Skeletal muscle cell (primary cell): Measurements from ENCODE around the gene ING3.

Experiments
- DNase-seq: peaks from one replicate; pipeline ENCODE4 v3.0.0-alpha.2; 2010; ENCODE audit warnings: low read depth
- H3K4me3 ChIP-seq: 2 replicates; pipeline ENCODE4 v1.5.1; 2011; ENCODE audit warnings: low read depth, mild to moderate bottlenecking, control low read depth, low read length, moderate library complexity

ING3 gene, protein sequence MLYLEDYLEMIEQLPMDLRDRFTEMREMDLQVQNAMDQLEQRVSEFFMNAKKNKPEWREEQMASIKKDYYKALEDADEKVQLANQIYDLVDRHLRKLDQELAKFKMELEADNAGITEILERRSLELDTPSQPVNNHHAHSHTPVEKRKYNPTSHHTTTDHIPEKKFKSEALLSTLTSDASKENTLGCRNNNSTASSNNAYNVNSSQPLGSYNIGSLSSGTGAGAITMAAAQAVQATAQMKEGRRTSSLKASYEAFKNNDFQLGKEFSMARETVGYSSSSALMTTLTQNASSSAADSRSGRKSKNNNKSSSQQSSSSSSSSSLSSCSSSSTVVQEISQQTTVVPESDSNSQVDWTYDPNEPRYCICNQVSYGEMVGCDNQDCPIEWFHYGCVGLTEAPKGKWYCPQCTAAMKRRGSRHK

DNA sequence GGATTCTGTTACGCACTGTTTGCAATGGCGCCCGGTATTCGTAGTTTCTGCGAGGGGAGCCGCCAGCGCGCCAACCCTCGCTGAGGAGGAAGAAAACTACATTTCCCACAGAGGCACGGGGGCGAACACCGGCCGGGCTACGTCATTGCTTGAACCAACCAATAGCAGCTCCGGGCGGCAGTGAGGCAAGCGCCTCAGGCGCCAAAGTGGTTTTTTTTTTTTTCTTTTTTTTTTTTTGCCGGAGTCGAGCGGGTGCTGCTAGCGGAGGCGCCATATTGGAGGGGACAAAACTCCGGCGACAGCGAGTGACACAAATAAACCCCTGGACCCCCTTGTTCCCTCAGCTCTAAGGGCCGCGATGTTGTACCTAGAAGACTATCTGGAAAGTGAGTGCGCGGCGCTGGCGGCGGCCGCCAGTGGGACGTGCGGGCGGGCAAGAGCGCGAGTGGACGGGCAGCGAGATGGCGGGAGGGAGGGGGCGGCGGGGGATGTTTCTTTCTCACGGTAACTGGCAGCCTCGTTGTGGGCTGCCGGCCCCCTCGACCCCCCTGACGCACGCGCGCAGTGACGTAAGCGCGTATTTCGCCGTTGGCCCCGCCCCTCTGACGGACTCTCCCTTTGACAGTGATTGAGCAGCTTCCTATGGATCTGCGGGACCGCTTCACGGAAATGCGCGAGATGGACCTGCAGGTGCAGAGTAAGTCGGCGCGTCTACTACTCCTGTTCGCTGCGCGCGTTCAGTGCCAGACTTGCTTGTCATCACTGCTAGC is at the start of gene ING3:
Gene ING3, plus strand, starts transcription at position 239 of the 770 bp plus-strand sequence. Its CDS starts 120 bp downstream, at position 359.
- DNase-seq = peak; percentile 92
- H3K4me3 ChIP-seq = peak within 1 kb of the TSS; percentile 75

DNA sequence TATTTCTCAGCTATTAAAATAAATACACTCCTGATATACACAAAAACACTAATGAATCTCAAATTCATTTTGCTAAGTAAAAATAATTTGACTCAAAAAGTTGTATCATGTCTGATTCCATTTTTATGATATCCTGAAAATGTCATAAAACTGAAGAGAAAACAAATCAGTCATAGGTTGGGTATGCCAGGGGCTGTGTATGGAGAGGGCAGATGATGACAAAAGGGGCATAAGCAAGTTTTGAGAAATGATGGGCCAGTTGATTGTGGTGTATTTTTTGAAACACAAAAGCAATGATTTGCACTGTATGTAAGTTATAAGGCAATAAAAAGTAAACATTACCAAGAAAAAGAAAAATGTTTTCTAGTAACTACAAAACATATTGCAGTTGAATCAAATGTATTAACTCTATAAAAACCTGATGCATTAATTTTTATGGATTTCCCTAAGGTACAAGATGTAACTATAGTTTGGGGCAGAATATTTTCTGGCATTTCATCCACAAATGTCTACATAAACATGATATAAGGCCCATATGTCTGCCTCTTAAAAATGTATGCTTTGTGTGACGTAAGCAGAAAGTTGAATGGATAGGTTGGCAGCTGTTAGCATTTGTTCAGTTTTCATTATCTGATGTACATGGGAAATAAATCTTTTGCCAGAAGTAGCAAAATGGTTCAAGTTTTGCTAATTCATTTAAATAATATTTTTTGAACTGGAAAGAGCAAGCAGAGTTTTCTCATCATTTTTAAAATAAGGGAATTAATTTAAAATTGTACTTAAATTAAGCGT is 35.1 kb upstream of the ING3 start:
- DNase-seq = no peak
- H3K4me3 ChIP-seq = no peak overlapping the region

DNA sequence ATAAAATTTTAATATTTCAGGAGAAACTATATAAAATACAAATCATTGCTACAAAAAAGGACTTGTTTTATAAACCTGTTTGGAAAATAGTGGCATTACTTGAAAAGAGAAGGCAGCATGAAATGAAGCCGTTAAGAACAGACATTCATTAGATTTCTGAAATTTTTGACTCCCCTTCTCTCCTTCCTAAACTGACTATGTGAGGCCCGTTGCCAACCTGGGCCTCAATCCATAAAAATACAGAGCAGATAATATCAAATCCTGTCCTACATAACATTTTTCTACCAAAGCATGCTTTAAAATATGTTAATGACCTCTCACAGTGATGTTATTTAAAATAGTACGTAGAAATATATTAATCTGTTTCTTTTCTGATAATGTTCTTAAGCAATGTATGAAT is 34.5 kb upstream of the ING3 start:
- no peak for DNase-seq
- H3K4me3 ChIP-seq = no peak overlapping the region

DNA sequence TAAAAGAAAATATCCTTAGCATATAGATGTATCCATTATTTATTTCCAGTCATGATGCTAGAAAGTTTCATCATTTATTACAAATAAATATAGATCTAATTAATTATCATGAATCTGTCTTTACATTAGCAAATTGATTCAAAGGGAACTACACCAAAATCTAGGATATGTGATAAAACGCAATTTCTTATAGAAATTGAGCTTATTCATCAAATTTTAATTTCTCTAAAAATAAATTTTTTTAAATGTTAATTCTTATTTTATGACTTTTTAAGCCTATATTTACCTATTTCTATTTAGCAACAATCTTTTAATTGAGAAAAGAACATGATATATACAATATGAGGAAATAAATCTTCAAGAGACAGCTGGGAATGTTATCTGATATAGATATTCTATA is 34.0 kb upstream of the ING3 start:
- DNase-seq = no peak
- no peak overlapping the region for H3K4me3 ChIP-seq

DNA sequence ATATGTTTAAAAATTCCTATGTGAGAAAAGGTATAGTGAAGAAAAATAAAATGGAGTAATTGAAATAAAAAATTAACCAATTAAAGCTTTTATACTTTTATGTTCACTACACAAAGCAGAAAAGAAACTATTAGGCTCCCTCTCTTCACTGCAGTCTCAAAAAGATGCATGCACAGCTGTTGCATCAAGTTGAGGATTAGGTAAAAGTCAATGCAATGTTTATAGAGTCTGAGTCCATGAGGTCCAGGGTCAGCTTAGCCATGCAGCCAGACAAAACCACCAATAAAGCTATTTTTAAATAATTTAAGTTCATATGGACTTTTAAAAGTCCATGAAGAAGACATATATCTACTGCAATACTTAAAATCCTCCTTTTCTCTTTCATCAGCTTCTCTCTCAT is 31.1 kb upstream of the ING3 start:
- no peak for DNase-seq
- H3K4me3 ChIP-seq = no peak overlapping the region

DNA sequence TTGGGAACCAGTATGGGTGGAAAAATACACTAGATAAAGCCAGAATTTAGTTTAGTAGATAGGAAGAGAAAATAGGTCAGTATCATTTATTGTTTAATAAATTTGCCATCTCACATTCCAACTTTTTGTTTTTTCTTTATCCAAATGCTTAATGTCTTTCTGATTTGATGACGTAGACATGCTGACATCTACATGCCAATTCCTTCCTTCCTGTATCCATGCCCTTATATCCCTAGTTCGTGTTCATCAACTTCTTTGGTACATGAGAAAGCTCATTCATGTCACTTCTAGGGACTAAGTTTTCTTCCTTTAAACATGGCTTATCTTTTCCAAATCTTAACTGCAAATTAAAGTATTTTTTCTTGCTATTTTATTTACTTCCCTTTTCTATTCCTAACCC is 30.5 kb upstream of the ING3 start:
- H3K4me3 ChIP-seq = no peak overlapping the region
- DNase-seq = no peak

DNA sequence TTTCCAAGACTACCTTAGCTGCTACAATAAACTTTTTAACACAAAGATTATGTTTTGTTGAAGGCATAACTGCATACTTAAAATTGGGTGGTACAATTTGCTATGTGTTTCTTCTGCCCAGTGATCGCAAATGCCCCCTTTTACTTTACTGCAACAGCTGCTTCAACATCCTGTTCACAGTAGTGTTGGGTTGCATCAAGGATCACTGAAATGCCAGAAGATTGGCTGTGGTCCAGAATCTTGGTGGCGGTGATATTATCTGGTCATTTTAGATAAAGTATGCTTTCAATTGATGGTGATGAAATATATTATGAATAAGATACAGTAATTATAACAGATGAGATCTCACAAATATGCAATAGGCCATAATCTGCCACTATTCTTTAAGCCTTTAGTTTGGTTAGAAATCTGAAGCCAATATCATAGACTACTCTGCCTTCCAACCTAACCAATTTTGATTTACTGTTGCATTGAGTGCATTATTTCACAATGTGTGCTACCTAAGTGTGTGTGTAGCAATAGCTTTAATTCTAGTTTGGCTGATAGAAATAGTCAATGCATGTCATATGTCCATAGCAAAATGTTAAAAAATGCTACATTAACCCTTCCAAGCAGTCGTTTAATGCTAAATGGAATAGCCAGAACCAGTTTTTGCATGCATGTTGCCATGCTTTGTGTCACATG is 29.8 kb upstream of the ING3 start:
- no peak overlapping the region for H3K4me3 ChIP-seq
- no peak for DNase-seq

DNA sequence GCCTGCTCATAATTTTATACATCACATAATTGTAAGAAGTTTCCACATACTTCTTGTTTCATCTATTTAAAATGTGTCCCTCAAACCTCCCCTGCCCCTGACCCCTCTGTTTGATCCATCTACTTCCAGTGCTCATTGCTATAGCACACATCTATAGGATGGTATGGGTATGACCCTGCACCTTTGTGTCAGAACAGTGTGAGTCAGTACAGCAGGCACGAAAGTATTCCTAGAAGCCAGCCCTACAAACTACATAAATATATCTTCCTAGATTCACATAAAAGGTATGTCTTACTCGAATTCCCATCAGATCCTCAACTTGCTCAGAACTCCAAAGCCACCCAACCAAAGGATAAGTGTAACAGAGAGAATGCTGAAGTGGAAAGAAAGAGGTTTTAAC is 25.7 kb upstream of the ING3 start:
- no peak overlapping the region for H3K4me3 ChIP-seq
- no peak for DNase-seq

DNA sequence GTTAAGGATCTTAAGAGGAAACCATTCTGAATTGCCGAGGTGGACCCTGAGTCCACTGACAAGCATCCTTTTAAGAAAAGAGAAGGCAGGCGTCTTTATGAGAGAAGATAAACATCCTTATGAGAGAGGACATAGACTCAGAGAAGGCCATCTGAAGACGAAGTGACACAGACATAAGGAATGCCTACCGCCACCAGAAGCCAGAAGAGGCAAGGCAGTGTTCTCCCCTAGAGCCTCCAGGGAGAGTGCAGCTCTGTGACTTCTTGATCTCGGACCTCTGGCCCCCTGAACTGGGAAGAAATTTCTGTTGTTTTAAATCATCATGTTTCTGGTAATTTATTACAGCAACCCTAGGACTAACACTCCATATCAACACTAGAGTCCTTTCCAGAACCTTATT is 25.2 kb upstream of the ING3 start:
- no peak for DNase-seq
- H3K4me3 ChIP-seq = no peak overlapping the region

DNA sequence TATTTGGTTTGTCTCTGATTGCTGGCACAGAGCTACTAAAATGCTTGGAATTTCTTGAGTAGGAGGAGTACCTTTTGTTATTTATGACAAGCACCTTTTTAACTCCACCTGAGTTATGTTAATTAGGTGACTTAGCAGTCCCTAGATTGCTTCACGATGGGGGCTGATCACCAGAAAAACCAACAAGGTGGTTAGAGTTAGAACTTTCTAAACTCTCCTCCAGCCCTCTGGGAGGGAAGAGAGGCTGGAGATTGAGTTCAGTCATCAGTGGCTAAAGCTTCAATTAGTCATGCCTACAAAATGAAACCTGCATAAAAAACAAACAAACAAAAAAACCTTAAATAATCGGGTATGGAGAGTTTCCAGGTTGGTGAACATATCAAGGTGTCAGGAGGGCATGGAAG is 23.6 kb upstream of the ING3 start:
- no peak for DNase-seq
- no peak overlapping the region for H3K4me3 ChIP-seq

DNA sequence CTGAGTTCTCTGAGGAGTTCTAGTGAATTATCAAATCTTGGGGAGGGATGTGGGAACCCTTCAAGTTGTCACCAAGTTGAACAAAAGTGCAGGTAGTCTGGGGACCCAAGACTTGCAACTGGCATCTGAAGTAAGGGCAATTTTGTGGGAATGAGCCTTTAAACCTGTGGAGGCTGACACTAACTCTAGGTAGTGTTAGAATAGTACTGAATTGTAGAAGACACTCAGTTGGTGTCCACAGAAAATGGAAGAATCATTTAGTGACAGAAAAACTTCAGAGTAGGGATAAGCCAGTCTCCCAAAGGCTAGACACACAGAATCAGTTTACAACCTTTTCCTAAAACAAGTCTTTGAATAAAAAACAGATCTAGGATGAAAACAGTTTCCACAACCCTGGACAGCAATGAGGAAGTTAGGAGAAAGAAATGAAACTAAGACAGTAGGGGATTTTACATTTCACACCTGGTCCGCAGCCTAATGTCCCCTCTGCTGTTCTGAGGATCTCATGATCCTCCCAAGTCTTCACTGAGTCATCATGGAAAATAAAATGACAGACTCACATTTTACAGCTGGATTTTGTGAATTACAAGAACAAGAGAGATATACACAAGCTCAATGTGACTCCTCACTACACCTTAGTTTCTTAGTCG is 23.0 kb upstream of the ING3 start:
- DNase-seq = no peak
- no peak overlapping the region for H3K4me3 ChIP-seq

DNA sequence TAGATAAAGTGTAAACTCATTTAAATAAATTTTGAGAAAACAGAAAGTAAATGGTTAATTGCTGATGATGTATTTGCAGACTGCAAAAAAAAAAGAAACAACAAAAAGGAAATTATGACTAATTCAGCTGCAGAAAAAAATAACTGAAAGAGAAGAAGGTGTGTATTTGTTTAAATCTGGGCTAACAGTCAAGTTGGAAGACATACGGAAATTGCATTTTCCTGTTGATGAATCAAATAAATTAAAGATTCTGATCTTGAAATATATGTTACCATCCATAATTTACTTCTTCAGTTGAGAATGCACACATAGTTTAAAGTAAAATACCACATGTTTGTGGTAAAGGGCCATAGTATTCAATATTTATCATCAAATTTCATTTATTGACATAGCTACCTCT is 19.3 kb upstream of the ING3 start:
- no peak overlapping the region for H3K4me3 ChIP-seq
- no peak for DNase-seq

DNA sequence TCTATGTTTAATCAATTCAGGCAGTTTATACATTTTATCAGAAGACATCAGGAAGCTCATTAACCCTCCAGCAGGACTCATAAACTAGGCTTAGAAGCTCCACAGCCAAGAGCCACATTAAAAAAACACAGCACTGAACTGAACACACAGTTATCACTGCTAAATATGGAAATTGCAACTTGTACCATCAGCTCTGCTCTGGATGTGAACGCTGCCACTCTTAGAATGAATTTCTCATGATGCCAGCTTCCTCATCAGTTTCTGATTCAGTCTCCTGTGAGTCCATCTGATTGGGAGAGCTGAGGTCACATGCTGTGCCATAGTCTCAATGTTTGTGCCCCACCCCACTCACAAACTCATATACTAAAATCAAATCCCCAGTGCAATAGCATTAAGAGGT is 17.1 kb upstream of the ING3 start:
- DNase-seq = no peak
- no peak overlapping the region for H3K4me3 ChIP-seq

DNA sequence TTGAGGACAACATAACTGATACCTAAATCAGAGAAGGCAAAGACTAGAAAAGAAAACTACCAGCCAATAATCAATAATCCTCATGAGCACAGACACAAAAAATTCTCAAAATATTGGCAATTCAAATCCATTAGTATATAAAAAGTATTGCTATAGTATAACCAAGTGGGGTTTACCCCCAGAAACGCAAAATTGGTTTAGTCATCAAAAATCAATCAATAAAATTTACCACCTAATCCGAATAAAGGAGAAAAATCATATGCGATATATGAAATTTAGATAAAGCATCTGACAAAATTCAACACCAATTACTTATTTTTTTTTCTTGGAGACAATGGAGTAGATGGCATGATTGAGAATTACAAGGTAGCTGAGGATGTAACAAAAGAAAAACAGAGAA is 11.2 kb upstream of the ING3 start:
- no peak overlapping the region for H3K4me3 ChIP-seq
- no peak for DNase-seq

DNA sequence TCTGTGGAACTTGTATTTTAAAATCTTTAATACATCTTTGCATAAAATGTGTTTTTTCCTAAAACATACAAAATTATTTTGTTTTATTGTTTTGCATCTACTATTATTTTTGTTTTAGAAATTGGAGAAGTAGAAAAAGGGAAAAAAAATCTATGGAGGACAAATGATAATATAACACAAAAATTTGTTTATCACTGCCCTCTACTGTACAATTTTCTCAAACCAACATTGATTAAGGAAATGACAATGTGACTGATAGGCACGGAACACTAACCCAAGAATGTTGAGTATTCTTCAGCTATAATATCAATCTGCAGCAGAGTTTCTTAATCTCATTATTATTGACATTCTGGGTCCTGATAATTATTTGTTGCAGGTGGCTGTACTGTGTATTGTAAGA is 9.5 kb upstream of the ING3 start:
- H3K4me3 ChIP-seq = no peak overlapping the region
- no peak for DNase-seq

DNA sequence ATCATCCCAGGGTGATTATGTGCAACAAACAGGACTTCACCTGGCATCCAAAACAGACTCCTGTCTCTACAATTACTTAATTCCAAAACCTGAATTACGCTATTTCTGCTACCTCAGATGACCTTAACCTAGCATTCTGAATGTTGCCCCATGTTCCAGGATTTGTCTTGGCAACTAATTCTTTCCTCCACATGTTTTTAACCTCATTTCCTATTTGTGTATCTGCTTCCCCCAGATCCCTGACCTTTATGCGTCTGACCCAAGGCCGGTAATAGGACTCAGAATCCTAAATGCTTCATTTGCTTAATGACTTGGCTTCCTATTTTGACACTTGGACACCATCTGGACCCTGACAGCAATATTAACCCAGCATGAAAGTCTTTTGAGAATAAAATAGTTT is 8.7 kb upstream of the ING3 start:
- no peak for DNase-seq
- H3K4me3 ChIP-seq = no peak overlapping the region

DNA sequence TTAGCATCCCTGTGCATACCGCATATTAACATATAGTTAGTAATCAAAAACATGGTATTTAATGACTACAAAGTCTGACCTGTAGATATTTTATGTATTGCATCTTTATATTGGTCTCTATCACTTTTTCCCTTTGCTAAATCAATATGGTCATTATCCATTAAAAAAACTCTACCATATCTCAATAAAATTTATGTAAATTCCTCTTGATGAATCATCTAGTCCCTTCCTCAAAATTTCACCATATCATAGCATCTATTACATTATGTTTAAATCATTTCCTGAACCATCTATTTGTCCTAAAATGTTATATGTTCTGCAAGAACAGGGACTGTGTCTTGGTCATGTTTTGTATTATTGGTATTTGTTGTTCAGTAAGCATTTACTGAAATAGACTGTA is 7.7 kb upstream of the ING3 start:
- DNase-seq = no peak
- no peak overlapping the region for H3K4me3 ChIP-seq

DNA sequence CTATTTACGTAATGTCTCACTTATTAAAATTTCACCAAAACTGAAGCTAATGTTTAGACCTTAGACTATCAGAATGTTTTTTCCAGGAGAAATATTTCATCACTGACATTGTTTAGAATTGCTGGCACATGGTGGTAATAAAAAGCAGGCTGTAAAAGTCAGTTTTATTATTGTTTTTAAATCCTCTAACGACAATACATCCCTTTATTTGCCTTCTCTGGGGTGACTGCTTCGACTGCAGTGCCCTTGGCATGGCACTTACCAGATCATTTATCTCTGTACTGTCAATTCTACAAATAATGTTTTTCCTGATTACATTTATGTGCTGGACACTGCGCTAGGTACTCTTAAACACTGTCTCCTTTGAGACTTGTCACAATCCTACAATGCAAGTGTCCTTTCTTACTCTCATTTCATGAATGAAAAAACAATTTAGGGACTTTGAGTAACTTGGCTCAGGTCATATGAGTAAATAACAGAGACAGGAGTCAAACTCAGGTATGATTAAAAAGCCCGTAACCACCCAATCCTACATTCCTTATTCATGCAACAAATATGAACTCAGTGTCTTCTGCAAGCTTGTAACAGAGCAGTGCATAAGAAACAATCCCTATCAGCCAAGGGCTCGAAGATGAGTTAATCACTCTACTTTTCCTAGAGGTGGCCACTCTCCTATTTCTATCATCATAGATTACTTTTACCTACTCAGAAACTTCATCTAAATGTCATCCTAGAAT is 5.6 kb upstream of the ING3 start:
- H3K4me3 ChIP-seq = no peak overlapping the region
- no peak for DNase-seq

DNA sequence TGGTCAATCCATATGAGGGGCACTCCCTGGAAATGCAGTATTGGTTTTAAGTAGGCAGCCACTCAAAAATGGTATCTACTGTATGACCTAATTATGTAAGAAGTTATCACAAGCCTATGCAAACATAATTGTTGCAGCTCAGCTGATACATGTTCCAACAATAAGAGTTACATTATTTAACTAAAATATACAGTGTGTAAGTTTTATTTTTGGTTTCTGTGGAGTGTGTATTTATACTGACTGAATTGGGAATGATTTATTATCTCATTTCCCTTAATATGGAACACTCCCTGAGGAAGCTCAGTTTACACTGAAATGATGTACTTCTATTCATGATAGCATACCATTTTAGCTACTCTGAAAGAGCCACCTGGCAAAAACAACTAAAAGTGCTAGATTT is 2.6 kb upstream of the ING3 start:
- H3K4me3 ChIP-seq = no peak overlapping the region
- DNase-seq = no peak
